ENCODE measurements around the gene IGSF1.

Gene IGSF1, protein sequence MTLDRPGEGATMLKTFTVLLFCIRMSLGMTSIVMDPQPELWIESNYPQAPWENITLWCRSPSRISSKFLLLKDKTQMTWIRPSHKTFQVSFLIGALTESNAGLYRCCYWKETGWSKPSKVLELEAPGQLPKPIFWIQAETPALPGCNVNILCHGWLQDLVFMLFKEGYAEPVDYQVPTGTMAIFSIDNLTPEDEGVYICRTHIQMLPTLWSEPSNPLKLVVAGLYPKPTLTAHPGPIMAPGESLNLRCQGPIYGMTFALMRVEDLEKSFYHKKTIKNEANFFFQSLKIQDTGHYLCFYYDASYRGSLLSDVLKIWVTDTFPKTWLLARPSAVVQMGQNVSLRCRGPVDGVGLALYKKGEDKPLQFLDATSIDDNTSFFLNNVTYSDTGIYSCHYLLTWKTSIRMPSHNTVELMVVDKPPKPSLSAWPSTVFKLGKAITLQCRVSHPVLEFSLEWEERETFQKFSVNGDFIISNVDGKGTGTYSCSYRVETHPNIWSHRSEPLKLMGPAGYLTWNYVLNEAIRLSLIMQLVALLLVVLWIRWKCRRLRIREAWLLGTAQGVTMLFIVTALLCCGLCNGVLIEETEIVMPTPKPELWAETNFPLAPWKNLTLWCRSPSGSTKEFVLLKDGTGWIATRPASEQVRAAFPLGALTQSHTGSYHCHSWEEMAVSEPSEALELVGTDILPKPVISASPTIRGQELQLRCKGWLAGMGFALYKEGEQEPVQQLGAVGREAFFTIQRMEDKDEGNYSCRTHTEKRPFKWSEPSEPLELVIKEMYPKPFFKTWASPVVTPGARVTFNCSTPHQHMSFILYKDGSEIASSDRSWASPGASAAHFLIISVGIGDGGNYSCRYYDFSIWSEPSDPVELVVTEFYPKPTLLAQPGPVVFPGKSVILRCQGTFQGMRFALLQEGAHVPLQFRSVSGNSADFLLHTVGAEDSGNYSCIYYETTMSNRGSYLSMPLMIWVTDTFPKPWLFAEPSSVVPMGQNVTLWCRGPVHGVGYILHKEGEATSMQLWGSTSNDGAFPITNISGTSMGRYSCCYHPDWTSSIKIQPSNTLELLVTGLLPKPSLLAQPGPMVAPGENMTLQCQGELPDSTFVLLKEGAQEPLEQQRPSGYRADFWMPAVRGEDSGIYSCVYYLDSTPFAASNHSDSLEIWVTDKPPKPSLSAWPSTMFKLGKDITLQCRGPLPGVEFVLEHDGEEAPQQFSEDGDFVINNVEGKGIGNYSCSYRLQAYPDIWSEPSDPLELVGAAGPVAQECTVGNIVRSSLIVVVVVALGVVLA (N-terminal part only)

DNA sequence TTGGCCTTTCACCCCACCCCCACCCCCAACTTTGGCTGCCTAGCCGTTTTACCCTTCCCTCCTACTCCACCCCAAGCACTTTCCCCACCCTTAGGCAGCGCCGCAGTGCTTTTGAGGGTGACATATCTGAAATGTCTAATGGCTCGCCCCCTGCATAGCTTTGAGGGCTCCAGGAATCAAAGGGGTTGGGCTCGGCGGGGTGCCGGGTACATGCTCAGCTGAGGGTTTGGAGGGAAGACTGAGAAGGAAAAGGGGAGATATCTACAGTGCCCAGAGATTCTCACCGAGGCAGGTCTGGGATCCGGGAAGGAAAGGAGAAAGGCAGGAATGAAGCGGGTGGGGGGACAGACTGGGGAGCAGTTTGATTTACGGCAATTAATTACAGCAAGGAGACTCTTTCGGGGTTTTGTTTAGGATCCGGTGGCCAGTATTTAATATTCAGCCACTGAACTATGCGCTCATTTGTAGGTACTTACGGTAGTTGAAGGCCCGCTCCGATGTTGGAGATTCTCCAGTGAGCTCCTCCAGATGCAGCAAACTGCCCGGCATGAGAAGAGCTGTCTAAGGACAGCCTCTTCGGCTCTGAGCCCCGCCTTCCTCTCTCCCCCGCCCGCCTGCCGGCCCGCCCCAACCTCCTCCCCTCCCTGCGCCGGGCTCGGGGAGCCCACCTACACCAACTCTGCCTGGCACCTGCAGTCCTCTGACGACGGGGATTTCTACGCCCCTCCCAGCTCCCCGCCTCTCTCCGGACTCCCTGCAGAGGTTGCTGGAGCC is at the start of gene IGSF1:
Gene IGSF1, minus strand, starts transcription at position 569 of the 774 bp plus-strand sequence. CDS start 2,632 bp downstream, outside the sequence.
- no peak for DNase-seq

DNA sequence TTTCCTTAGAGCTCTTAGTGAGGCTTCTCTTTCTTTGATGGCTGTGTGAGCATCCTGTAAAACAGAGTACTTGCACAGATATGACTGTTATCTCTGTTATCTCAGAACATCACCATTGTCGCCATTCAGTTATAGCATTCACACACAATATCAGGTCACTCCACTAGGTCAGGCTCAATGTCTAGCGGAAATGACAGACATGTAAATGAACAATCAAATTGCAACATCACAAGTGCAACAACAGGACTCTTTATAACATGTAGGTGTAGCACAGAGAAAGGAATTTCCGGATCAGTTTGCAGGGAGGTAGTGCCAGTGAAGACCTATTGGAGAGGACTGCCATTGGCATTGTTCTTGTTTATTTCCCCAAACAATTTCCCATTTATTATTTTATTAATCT is 43.2 kb upstream of the IGSF1 start:
- DNase-seq: no peak

DNA sequence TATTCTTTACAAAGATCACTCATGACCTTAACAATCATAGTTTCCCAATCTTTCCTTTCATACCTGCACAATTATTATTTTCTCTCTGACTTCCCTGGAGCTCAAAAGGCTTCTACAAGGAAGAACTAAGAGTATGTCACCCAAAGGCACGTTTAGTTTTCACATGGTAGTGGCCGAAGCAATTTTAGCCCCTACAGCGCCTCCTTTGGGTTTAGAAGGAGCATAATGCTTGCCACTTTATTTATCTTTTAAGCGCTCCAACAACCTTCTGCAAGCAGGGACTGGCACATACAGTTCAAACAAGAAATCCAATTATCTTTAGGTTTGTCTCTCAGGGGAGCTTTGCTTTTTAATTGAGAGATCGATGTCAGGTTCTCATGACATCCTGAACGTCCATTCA is 42.0 kb upstream of the IGSF1 start:
- no peak for DNase-seq

DNA sequence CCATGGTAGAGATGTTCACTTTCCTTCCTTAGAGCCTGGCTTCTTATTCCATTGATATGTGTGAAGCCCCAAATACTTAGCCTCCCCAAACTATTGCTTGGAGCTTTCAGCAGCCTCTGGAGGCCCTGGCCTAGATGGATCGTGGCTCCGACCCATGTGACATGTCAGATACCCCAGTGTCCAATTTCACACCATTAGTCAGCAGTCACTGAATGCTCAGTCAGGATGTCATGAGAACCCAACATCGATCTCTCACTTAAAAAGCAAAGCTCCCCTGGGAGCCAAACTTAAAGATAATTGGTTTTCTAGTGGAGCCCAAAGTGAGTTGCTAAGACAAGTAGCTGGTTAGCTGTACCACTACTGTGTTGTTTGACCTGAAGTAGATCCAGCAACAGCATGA is 41.6 kb upstream of the IGSF1 start:
- DNase-seq: no peak

DNA sequence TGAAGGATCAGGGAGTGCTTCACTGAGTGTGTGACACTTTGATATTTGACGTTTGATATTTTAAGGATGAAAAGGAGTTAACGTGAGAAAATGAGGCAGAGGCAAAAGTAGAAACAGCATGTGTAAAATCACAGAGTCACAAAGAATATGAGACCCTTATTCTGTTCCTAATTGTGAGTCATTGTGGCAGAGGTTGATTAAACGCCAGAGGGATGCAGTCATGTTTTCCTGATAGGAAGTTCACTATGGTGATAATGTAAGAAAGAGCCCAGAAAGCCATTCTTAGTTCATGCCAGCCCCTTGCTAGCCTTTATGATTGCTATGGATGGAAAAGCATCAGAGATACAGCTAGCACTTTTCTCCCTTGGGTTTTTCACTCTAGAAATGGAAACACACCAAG is 33.5 kb upstream of the IGSF1 start:
- no peak for DNase-seq

DNA sequence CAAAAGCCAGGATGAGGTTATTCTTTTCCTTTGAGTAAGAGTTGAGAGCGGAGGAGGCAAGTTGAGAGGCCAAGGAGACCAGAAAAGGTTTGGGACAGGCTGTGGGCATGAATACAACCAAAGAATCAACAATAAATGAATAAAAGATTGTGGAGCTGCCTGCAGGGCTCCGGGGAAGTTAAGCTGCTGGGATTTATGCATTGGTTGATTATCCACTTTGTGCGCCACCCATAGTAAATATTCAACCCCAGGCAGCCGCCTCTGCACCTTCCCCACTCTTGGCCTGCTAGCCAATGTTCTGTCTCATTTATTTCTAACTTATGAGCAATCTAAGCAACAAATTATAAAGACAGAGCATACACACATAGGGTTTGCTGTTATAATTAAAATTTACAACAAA is 28.2 kb upstream of the IGSF1 start:
- DNase-seq: no peak

DNA sequence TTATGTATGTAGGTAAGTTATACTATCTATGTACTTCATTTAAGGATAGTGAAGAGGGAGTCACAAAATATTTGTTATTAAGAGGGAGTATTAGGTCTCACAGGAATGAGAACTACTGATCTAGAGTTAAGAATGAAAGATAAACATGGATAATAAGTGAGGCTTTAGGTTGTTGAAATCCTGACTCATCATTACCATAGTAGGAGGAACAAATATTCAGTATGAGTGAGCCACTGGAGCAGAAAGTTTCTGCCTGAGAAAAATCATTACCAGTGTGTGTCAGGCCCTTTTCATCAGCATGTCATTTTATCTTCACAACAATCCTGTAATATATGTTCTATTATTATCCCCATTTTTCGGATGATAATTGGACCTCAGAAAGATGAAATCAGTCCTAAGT is 27.2 kb upstream of the IGSF1 start:
- no peak for DNase-seq

DNA sequence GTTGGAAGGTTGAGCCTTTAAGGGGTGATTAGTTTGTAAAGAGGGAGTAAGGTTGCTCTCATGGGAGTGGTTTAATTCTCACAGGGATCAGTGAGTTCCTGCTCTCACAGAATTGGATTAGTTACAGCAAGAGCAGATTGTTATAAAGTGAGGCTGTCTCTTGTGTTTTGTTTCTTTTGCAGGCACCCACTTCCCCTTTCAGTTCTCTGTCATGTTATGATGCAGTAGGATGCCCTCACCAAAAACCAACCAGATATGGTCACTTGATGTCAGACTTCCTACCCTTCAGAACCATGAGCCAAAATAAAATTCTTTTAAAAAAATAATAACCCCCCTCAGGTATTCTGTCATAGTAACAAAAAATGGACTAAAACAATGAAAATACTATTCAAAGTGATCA is 19.9 kb upstream of the IGSF1 start:
- DNase-seq: no peak

DNA sequence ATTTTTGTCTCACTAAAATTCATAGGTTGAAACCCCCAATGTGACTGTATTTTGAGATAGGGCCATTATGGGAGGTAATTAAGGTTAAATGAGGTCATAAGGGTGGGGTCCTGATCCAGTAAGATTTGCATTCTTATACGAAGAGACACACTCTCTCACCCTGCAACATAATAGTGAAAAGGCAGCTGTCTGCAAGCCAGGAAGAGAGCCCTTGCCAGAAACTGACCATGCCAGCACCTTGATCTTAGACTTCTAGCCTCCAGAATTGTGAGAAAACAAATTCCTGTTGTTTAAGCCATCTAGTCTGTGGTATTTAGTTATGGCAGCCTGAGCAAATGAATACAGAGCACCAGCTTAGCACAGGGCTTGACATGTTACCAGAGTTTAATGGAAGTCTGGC is 17.5 kb upstream of the IGSF1 start:
- DNase-seq: no peak

DNA sequence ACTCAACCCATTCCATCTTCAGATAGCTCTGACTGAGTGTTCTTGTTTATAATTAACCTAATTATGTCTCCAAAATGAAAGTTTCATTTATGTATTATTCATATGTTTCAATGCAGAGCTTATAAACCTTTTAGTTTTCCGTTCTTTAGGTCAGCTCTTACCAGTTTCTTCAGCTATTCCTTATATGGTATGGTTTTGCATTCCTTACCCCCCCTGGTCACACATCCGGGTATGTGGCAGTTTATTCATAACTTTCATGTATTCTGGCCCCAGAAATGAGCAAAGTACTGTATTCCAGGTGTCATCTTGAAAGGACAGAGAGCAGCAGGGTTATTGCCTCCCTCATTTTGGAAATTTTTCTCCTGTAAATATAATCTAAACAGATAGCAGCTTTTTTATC is 16.8 kb upstream of the IGSF1 start:
- DNase-seq: no peak

DNA sequence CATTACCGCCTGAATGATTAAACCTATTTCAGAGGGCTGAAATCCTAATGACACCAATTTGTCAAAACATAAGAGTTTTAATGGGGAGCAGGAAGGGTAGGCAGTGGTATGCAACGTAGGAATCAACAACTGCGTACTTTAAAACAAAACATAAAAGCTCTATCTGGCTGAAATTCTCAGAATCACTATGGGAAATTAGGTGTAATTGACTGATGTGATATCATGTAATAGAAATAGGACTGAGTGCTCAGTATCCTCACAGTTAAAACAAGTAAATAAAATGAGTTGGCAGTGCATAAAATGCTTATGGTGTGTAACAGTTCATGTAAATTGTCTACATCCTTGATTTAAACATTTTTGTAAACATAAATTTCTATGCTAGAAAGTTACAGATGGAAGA is 13.6 kb upstream of the IGSF1 start:
- no peak for DNase-seq

DNA sequence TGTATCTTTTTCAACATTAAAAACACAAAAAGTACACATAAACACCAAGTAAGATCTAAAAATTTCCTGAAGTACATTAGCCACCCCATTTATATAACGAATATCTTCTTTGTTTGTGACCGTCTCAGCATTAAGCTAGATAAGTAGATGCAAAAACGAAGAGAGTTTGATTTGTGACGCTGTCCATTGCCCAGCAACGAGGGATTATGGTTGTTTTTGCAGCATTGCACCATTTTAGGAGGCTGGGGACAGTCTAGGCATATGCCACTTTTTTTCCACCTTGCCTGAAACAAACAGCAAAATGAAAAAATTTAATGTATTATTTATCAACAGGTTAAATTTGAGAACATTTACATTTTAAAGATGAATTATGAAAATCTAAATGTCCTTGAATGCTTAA is 12.0 kb upstream of the IGSF1 start:
- DNase-seq: no peak

DNA sequence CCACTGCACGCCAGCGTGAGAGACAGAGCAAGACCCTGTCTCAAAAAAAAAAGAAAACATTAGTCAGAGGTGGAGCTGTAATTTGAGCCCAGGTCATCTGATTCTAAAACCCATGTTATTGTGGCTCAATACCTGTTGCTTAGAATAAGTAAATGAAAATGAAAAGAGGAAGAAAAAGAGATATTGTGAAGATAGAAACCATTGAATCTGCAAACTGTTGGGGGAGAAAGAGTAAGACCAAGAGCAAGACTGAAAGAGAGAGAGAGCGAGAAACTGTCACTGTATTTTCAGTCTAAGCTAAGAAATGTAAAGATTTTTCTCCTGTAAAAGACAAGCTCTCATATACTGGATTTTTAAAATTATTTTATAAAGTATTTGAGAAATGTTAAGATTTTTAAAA is 9.7 kb upstream of the IGSF1 start:
- no peak for DNase-seq

DNA sequence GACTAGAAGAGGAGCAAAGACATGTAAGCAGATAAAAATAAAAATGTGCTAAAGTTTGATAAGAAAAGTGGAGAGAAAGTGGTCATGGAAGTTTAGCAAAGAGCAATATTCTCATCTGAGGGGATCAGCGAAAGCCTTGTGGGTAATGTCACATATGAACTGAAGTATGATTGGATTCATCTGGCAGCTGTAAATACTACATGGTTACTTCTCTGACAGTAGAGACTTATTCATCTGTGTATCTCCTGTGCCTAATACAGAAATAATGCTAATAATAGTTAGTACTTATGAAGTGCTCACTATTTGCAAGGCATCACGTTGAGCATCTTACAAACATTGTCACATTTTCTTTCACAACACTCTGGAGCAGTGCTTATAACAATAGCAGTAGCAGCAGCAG is 8.9 kb upstream of the IGSF1 start:
- DNase-seq: no peak

DNA sequence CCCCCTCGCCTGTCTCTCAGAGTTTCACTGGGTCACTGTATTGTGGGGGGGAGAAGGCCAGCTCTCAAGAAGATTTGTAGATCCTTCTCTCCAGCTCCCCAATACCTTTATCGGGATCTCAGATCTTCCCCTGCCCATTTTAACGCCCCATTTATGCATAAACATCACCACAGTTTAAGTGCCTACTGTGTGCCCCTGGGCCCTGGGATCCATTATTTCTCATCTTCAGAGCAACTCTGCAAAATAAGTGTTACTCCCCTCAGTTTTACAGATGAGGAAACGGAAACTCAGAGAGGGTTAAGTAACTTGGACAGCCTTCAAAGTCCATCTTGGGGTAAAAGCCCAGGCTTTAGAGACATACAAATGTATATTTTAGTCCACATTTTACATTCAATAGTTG is 421 bp upstream of the IGSF1 start:
- no peak for DNase-seq

DNA sequence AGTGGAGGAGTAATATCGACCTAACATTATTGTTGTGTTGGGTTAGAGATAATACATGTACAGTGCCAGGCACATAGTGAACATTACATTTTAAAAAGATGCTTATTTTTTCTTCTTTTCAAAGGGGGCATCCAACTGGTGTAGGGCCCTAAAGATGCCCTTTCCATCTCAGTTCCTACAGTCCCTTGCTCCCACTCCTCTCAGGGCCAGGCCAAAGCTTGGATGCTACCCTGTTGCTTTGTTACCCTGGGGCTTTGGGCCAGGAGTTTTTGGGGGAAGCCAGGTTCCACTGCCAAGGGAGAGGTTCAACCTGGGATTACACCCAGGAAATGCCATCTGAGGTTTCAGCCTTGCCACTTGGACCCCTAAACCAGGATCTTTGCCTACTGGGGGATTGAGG is 918 bp downstream of the IGSF1 start:
- no peak for DNase-seq

DNA sequence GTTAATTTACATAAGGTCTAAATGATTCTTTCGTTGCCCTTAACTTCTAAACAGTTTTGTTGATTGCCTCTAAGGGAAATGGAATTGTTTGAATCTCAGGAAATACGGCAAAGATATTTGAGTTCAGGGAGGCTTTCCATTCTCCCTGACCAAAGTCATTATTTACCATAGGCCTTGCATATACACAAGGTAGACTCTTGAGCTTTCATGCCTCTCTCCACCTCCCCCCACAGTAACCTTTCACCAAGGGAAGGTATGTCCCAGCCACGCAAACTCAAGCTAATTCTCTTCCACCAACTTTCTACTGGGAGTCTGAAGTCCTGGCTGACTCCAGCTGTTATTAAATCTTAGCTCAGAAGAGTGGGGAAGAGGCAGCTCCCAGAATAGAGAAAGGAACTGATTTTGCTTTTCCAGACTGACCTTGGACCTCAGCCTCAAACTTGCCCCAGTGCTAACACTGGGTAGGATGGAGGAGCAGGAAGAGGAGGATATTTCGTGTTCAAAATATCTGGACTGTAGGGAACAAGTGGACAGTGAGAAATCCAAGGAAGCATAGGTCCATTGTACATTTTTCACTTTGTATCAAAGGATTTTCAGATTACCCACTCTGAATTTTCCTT is 1.4 kb downstream of the IGSF1 start:
- no peak for DNase-seq

DNA sequence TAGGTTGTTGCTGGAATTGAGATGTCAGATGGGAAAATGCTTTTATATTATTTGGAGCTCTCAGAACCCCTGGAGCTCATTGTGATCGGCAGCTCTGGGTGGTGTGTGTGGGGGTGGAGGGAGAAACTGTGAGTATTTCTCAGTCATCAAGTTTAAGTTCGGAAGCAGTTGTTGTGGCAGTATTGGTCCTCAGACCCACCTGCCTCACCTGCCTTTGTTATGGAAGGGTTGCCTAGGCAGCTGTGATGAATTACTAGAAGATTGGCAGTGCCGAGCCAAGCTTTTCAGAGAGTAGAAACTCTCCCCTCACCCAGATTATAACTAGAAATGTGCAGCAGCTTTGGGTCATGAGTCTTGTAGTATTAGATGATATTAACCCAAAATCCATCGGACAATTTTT is 9.5 kb downstream of the IGSF1 start:
- no peak for DNase-seq

DNA sequence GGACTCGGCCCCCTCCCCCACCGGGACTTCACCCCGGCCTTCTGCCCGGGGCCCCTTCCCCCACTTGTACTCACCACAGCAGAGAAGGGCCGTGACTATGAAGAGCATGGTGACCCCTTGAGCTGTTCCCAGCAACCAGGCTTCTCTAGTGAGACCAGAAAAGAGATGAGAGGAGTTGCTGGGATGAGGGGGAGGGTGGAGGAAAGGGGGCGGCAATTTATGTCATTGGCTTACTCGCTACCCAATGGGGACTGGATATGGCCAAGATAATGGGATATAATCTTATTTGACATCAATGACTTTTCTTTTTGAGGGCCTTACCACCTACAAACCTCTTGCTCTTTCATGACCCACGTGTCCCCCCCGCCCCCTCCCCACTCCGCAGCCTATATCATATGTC is 9.9 kb downstream of the IGSF1 start:
- DNase-seq: no peak

DNA sequence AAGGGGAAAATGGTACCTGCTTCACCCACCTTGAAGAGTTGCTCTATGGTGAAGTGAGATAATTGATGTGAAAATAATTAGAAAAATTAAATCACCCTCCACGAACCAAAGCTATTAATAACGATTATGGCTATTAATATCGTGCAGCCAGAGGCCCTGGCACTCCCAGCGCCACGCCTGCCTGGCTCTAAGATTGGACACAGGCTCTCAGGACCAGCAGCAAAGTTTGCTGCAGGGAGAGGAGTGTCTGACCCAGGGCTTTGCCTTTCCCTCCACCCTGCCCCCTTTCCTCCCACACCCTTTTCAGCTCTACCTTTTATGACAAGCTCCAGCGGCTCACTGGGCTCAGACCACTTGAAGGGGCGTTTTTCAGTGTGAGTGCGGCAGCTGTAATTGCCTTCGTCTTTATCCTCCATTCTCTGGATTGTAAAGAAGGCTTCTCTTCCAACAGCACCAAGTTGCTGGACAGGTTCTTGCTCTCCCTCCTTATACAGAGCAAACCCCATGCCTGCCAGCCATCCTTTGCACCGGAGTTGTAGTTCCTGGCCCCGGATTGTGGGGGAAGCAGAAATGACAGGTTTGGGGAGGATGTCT is 11.5 kb downstream of the IGSF1 start:
- no peak for DNase-seq

DNA sequence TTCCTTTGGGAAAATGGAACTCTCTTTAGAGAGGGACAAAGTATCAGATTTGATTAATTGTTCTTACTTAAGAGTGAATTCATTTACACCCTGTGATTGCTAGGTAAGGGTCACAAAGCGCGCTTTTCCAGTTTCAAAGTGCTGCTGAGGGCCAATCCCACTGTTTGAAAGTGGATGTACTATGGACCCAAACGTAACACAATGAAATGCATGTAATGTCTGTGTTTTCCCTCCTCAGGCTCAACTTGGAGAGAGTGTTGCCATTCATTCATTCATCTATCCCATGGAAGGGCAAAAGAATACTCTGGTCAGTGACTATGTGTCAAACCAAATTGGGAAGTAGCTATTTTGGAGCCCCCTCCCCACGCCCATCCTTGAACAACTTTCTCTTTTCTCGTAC is 16.1 kb downstream of the IGSF1 start:
- DNase-seq: no peak

DNA sequence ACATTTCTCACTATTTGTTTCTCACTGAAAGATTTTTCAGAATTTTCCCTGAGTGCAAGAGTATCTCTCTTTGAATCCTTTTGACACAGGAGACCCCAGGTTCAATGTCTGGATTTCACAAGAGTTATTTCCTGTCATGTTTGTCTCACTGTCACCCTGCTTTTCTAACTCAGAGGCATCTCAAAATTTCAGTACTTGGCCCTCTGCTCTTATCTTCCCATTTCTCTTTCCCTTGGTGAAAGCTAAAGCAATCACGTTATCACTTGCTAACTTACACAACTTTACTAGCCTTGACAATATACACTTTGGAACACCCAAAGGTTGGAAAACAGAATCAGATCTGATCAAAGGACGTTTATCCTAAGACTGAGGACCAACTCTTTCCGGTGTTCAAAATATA is 17.3 kb downstream of the IGSF1 start:
- DNase-seq: no peak

All from activated effector memory CD4-positive, alpha-beta T cell treated with anti-CD3 and anti-CD28 coated beads, Interleukin-2, amount 50 U/mL, for 16 hours (primary cell).